ENCODE measurements around the gene NOD2. TPM values are rescaled to one million over a fixed set of nuclear protein-coding genes. Genes with fewer than 3 reads are reported as not detected.

NOD2 gene
- total RNA-seq, 4 donors from 2014 or later, result 0.40 to 1.6 (median 0.68) TPM

DNA sequence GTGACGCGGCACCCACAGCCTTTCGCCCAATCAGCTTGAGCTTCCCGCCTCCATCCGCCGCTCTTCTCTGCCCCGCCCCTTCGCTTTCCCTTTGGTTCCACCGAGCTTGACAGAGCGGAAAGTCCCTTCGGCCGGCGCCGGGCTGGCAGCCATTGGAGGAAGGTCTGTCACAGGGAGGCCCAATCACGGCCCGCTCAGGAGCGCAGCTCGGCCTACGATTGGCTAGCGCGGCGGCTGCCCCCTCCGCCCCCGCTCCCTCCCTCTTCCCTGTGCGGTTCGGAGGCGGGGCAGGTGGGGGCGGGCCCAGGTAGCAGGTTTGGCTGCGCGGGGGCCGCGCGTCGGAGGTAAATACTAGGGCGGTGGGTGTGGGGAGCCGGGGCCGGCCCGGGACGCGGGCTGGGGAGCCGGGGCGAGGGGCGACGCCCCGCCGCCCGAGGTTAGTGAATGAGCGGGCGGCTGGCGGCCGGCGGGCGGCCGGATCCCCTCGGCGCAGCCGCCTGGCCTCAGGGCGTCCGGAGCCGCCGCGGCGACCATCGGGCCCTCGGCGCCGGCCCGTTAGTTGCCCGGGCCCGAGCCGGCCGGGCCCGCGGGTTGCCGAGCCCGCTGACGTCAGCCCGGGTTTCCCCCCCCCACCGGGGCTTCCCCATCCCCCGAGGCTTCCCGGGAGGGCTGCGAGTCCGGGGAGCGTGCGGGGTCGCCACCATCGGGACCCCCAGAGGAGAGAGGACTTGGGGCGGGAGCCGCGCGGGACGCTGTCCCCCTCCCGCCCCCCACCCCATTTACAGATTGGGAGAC, 48.6 kb downstream of the NOD2 start, which contains the start of gene CYLD:
Gene CYLD, plus strand, starts transcription at position 306 of the 795 bp plus-strand sequence. CDS start 7,613 bp downstream, outside the sequence.
- TF ChIP-seq, protein P1, sequence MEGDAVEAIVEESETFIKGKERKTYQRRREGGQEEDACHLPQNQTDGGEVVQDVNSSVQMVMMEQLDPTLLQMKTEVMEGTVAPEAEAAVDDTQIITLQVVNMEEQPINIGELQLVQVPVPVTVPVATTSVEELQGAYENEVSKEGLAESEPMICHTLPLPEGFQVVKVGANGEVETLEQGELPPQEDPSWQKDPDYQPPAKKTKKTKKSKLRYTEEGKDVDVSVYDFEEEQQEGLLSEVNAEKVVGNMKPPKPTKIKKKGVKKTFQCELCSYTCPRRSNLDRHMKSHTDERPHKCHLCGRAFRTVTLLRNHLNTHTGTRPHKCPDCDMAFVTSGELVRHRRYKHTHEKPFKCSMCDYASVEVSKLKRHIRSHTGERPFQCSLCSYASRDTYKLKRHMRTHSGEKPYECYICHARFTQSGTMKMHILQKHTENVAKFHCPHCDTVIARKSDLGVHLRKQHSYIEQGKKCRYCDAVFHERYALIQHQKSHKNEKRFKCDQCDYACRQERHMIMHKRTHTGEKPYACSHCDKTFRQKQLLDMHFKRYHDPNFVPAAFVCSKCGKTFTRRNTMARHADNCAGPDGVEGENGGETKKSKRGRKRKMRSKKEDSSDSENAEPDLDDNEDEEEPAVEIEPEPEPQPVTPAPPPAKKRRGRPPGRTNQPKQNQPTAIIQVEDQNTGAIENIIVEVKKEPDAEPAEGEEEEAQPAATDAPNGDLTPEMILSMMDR (IDR thresholded peaks at IDR 0.05), result no peak
- peak; percentile 65 to 83 for TF ChIP-seq POLR2A (IDR thresholded peaks at IDR 0.05)
- Histone ChIP-seq H3K9me3 (no peaks in the 10 kb centered on the region), H3K27me3 (no peaks in the 10 kb centered on the region), H3K4me3 (replicated peaks in 1 of 3) (peak within 1 kb of the TSS; percentile 72 to 91 (median 86)), H3K36me3 (no peaks in the 10 kb centered on the region), H3K4me1 (peaks cover 29 to 41% of the 10 kb centered on the region in 2 donors), H3K27ac (peak within 1 kb of the TSS; percentile 74 to 88 (median 88))
- intact Hi-C loops (cut with DNase I), result no loop called here
- DNase-seq, result peak; percentile 100
- 0 to 1% methylated on average over 17 to 24 of the region's 93 CpGs for WGBS, 2 donors

DNA sequence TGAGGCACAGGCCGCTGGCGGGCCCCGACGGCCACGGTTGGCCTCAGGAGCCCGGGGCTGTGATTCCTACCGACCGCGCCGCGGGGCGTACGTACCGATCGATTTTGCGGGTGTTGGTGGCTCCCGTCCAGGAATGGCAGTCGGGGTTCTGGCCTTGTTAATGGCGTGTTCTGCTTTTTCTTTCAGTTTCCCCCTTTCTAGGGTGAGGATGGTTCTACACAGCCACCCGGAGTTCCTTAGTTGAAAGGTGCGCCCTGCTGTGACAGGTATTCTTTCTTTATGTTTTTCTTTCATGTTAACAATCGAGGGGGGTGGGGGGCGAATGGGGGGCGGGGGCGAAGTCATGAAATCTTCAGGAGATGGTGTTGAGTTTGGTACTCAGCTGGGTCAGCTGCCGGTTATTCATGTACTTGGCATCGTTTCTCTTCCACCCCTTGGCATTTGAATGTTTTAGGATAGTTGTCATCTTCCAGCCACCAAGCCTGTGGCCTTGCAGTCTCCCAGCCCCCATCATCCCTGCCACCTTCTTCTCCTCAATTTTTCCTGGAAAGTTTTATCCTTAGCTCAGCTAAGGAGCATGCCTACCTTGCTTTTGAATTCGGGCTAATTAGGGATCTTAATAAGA, 49.3 kb downstream of the NOD2 start:
- intact Hi-C loops (cut with DNase I), result no loop called here
- no peaks in the 10 kb centered on the region for H3K27me3 ChIP-seq
- peak overlapping the region; percentile 72 to 91 (median 86) for H3K4me3 ChIP-seq (replicated peaks in 1 of 3)
- 2% methylated on average over 10 to 27 of the region's 28 CpGs for WGBS, 2 donors
- TF ChIP-seq, protein P1 (IDR thresholded peaks at IDR 0.05), result no peak
- TF ChIP-seq POLR2A (IDR thresholded peaks at IDR 0.05), result no peak
- H3K4me1 ChIP-seq, result peaks cover 36 to 47% of the 10 kb centered on the region in 2 donors
- H3K36me3 ChIP-seq, result no peaks in the 10 kb centered on the region
- H3K9me3 ChIP-seq, result no peaks in the 10 kb centered on the region
- H3K27ac ChIP-seq, result peak overlapping the region; percentile 74 to 88 (median 88)
- peak; percentile 24 to 30 for DNase-seq

DNA sequence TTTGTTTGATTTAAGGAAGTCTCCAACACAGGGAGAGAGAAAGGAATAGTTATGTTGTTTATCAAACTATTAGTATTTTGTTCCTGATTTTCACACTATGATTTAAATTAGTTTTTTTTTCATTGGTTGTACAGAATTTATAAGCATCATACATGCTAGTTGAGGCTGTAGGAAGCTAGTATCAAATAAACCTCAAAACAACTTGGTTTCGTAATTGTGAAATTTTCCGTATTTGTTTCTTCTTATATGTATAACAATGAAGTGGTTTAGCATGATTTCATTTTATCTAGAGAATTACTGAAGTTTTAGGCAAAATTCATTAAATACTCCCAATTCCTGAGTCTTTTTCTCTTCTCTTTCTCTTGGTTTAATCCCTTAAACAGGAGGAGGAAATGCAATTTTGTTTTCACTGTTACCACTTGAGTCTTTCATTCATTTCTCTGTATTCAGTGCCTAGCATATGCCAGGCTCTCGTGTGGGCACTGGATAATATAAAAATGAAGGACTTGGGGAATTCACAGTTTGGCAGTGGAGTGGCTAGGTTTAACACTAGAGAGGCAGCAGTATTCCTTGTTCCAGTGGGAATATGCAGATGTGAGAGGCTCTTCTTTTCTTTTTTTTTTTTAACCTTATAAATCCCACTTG, 50.3 kb downstream of the NOD2 start:
- peak; percentile 54 to 56 for DNase-seq
- Histone ChIP-seq H3K9me3 (no peaks in the 10 kb centered on the region), H3K27ac (peak overlapping the region in 2 of 3 donors; percentile 88), H3K4me1 (peaks cover 42 to 50% of the 10 kb centered on the region in 2 donors), H3K4me3 (replicated peaks in 1 of 3) (peak overlapping the region in 1 of 3 donors; percentile 91), H3K27me3 (no peaks in the 10 kb centered on the region), H3K36me3 (no peaks in the 10 kb centered on the region)
- 48% methylated on average over 3 of the region's 3 CpGs for WGBS, 2 donors
- no peak for TF ChIP-seq POLR2A (IDR thresholded peaks at IDR 0.05)
- intact Hi-C loops (cut with DNase I), result no loop called here

- DNase-seq, result no peak
- TF ChIP-seq, protein P1 (IDR thresholded peaks at IDR 0.05), result no peak
- no peak for TF ChIP-seq POLR2A (IDR thresholded peaks at IDR 0.05)
- WGBS, 2 donors, result 76 to 81% methylated on average over 3 of the region's 3 CpGs
- Histone ChIP-seq H3K4me3 (replicated peaks in 1 of 3) (no peak overlapping the region), H3K4me1 (peaks cover 42 to 50% of the 10 kb centered on the region in 2 donors), H3K9me3 (no peaks in the 10 kb centered on the region), H3K27me3 (no peaks in the 10 kb centered on the region), H3K36me3 (no peaks in the 10 kb centered on the region), H3K27ac (peak overlapping the region in 1 of 3 donors; percentile 12)
- intact Hi-C loops (cut with DNase I), result no loop called here
Observed at GRCh38 chr16:50744881-50745280, 51.5 kb downstream of the NOD2 start.

GRCh38 chr16:50745940-50746339, 52.5 kb downstream of the NOD2 start:
- peaks cover 42 to 50% of the 10 kb centered on the region in 2 donors for H3K4me1 ChIP-seq
- no peaks in the 10 kb centered on the region for H3K9me3 ChIP-seq

More at GRCh38 chr16:50745940-50746339, 52.5 kb downstream of the NOD2 start:
- Histone ChIP-seq H3K27me3 (no peaks in the 10 kb centered on the region), H3K4me3 (replicated peaks in 1 of 3) (no peak overlapping the region), H3K36me3 (no peaks in the 10 kb centered on the region), H3K27ac (peak overlapping the region in 1 of 3 donors; percentile 21)
- peak in 1 of 2 donors; percentile 13 for DNase-seq
- 86 to 96% methylated on average over 4 of the region's 4 CpGs for WGBS, 2 donors
- TF ChIP-seq, protein P1 (IDR thresholded peaks at IDR 0.05), result no peak
- TF ChIP-seq POLR2A (IDR thresholded peaks at IDR 0.05), result no peak
- intact Hi-C loops (cut with DNase I), result no loop called here

Data from thyroid gland (tissue), 4 donors.